ENCODE results near the gene NGB.

DNA sequence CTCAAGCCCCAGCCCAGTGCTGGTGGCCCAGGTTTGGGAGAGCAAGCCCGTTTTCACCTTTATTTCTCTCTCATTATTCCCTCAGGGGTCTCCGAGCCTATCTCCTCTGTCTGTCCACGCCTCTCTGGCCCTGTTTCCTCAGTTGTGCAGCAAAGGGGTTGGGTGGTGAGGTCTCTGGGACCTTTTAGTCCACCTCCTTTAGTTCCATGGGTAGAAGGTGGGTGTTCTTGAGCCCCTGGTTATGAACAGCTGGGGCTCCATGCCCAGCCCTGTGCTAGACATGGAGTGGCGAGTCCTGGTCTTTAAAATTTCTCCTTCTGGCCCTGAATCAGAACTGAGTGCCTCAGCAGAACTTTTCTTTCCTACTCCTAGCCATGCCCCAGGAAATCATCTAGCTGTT, 1.3 kb upstream of the NGB start:
- TF ChIP-seq GATA2 (IDR thresholded peaks at IDR 0.05; ENCODE audit: low read depth, low read length), result no peak
- no peak for TF ChIP-seq GATA3 (IDR thresholded peaks at IDR 0.05; ENCODE audit: low read depth, low read length)
